ENCODE data around the gene EPHA3.

DNA sequence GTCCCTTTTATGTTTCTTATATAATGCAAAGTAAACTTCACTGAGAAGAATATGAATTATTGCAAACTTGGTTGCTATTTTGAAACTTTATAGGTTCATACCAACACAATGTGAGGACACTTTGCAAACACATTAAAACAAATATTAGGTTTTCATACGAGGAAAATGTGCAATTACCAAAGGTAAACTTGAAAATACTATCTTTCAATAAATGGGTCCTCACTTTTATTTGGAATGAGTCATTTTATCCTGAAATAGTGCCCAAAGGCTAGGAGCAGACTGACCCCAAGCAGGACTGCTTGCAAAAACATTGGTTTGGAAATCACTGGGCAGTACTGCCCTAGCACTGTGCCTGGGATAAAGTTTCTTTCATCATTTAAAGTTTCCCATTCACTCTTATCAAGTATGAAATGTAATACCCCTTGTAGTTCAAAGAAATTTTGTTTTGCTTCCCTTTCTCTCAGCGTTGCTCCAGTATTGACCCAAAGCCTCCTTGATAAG, 396.5 kb downstream of the EPHA3 start:
- TF ChIP-seq, protein P1, sequence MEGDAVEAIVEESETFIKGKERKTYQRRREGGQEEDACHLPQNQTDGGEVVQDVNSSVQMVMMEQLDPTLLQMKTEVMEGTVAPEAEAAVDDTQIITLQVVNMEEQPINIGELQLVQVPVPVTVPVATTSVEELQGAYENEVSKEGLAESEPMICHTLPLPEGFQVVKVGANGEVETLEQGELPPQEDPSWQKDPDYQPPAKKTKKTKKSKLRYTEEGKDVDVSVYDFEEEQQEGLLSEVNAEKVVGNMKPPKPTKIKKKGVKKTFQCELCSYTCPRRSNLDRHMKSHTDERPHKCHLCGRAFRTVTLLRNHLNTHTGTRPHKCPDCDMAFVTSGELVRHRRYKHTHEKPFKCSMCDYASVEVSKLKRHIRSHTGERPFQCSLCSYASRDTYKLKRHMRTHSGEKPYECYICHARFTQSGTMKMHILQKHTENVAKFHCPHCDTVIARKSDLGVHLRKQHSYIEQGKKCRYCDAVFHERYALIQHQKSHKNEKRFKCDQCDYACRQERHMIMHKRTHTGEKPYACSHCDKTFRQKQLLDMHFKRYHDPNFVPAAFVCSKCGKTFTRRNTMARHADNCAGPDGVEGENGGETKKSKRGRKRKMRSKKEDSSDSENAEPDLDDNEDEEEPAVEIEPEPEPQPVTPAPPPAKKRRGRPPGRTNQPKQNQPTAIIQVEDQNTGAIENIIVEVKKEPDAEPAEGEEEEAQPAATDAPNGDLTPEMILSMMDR (conservative IDR thresholded peaks at IDR 0.05) = no peak
- no peak for TF ChIP-seq ZFX (IDR thresholded peaks at IDR 0.05)

All from C4-2B (cell line).